ENCODE data around the gene CD200. TPM values are rescaled to one million over a fixed set of nuclear protein-coding genes. Genes with fewer than 3 reads are reported as not detected.

Gene CD200
- total and polyA plus RNA-seq, 9 of the 15 experiments (the other 6 are each of a cell fraction or from before 2014, with no cell fraction given): 0.13 TPM; not detected in 8

DNA sequence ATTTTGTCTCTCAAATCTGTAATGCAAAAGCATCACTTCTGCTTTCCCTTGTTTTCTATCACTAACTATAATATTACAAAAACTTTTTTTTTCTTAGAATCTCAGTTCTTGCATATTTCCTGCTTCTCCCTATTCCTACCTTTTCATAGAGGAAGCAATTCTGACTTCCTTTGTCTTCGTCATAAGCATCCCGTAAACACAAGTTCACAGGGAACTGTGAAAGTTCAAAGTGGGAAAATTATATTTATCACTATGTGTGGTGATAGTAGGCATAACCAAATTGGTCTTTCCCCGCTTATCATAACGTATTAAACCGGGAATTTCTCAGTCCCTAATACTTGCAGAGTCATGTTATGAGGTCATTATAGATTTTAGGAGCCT lies 22.3 kb downstream of the CD200 start (continued):
- TF ChIP-seq, protein P1, sequence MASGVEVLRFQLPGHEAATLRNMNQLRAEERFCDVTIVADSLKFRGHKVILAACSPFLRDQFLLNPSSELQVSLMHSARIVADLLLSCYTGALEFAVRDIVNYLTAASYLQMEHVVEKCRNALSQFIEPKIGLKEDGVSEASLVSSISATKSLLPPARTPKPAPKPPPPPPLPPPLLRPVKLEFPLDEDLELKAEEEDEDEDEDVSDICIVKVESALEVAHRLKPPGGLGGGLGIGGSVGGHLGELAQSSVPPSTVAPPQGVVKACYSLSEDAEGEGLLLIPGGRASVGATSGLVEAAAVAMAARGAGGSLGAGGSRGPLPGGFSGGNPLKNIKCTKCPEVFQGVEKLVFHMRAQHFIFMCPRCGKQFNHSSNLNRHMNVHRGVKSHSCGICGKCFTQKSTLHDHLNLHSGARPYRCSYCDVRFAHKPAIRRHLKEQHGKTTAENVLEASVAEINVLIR (CRISPR knock-in tag; IDR thresholded peaks at IDR 0.05): no peak
- TF ChIP-seq, protein P2, sequence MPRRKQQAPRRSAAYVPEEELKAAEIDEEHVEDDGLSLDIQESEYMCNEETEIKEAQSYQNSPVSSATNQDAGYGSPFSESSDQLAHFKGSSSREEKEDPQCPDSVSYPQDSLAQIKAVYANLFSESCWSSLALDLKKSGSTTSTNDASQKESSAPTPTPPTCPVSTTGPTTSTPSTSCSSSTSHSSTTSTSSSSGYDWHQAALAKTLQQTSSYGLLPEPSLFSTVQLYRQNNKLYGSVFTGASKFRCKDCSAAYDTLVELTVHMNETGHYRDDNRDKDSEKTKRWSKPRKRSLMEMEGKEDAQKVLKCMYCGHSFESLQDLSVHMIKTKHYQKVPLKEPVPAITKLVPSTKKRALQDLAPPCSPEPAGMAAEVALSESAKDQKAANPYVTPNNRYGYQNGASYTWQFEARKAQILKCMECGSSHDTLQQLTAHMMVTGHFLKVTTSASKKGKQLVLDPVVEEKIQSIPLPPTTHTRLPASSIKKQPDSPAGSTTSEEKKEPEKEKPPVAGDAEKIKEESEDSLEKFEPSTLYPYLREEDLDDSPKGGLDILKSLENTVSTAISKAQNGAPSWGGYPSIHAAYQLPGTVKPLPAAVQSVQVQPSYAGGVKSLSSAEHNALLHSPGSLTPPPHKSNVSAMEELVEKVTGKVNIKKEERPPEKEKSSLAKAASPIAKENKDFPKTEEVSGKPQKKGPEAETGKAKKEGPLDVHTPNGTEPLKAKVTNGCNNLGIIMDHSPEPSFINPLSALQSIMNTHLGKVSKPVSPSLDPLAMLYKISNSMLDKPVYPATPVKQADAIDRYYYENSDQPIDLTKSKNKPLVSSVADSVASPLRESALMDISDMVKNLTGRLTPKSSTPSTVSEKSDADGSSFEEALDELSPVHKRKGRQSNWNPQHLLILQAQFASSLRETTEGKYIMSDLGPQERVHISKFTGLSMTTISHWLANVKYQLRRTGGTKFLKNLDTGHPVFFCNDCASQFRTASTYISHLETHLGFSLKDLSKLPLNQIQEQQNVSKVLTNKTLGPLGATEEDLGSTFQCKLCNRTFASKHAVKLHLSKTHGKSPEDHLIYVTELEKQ (CRISPR knock-in tag; IDR thresholded peaks at IDR 0.05): no peak
- TF ChIP-seq, protein P3, sequence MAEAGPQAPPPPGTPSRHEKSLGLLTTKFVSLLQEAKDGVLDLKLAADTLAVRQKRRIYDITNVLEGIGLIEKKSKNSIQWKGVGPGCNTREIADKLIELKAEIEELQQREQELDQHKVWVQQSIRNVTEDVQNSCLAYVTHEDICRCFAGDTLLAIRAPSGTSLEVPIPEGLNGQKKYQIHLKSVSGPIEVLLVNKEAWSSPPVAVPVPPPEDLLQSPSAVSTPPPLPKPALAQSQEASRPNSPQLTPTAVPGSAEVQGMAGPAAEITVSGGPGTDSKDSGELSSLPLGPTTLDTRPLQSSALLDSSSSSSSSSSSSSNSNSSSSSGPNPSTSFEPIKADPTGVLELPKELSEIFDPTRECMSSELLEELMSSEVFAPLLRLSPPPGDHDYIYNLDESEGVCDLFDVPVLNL (CRISPR knock-in tag; IDR thresholded peaks at IDR 0.05; ENCODE audit: low read depth): no peak
- TF ChIP-seq SMC3 (conservative IDR thresholded peaks at IDR 0.05; ENCODE audit: insufficient read depth, low read depth, low read length): no peak
- TF ChIP-seq KLF13 (tag; IDR thresholded peaks at IDR 0.05; ENCODE audit: borderline replicate concordance, low read depth): no peak

Measured in K562 (cell line).